Gastroesophageal sphincter (tissue), 3 donors: ENCODE data around the gene RCC2.

Experiments
- CTCF ChIP-seq, 4 experiments: fragments of 200-600 bp in 2 of 4; fragments of 450-650 bp in 2 of 4; sonication (generic) in 1 of 4; IDR thresholded peaks; one replicate each; pipeline ENCODE4 v1.5.1; 2017 to 2019; ENCODE audit warnings: antibody characterized with exemption in 4 of 4, mild to moderate bottlenecking in 2 of 4, moderate library complexity in 2 of 4
- EP300 ChIP-seq: sonication (generic); formaldehyde crosslinking; IDR thresholded peaks from one replicate; pipeline ENCODE4 v1.6.1; 2017; ENCODE audit warnings: antibody characterized with exemption, mild to moderate bottlenecking
- POLR2A ChIP-seq, 2 donors: fragments of 450-650 bp; IDR thresholded peaks; one replicate each; pipeline ENCODE4 v1.6.1; 2017; ENCODE audit warnings: antibody characterized with exemption in 2 of 2, mild to moderate bottlenecking in 2 of 2, moderate library complexity in 1 of 2
- POLR2AphosphoS5 ChIP-seq: sonication (generic); formaldehyde crosslinking; IDR thresholded peaks from one replicate; pipeline ENCODE4 v1.6.1; 2017; ENCODE audit warnings: antibody characterized with exemption

DNA sequence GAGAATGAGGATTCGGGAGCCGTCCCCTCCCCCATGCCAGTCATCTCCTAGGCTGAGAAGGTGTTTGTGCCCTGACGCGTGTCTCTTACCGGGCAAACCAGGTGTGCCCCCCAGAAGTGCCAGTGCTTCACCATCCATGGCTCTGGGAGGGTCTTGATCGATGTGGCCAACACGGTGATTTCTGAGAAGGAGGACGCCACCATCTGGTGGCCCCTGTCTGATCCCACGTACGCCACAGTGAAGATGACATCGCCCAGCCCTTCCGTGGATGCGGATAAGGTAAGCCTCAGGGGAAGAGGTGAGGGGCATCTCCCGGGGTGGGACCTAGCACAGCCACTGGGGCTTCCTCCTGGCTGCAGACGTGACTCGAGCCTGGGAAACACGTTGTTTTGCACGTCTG lies 66.5 kb downstream of the RCC2 start:
- TF ChIP-seq EP300 (no peak), CTCF (IDR thresholded peaks at IDR 0.05) (no peak), POLR2AphosphoS5 (no peak), POLR2A (IDR thresholded peaks at IDR 0.05) (no peak)
